Measurements from ENCODE around the gene GDPD2.

The GDPD2 gene

DNA sequence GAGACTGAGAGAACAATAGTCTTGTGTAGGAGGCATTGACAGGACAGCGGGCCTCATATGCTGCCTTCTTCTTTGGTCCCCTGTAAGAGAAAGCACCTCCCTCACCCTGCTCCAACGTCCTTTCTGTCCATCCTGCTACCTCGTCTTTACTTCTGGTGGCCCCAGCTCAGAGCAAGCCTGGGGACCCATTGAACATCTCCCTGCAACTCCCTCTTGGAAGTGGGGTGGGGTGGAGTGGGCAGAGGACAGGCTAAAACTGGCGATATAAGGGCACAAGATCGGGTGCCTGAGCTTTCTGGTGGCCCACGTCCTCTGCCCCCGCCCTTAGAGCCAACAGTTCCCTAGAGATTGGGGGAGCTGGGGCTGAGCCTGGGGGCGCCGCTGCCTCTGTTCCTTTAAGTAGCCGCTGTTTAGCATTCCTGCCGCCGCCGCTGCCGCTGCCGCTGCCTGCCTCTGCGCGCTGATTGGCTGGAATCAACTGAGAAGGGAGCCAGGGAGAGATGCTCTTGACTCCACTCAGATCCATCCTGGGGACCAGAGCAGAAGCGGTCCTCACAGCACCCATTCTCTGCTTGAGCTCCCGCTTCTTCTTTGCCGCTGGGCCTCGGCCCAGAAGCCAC lies 21.3 kb downstream of the GDPD2 start, which contains the start of gene DLG3:
TSS of gene DLG3 (plus strand) at position 510 of the 620 bp plus-strand sequence. CDS start 367 bp downstream, outside the sequence.
- peak within 1 kb of the TSS; percentile 49; the same call in 1 of the 2 replicates for H3K4me2 ChIP-seq (ENCODE audit: low read depth, low read length)

GRCh38 chrX:70444946-70445656 lies 22.0 kb downstream of the GDPD2 start:
- Histone ChIP-seq H3K4me1 (ENCODE audit: low read length) (no peaks in the 10 kb centered on the region), H3K4me3 (ENCODE audit: low read length) (peak overlapping the region; percentile 44), H3K4me2 (ENCODE audit: low read depth, low read length) (peak overlapping the region; percentile 49; the same call in 1 of the 2 replicates), H3F3A (ENCODE audit: insufficient read depth, low read length) (no peaks in the 10 kb centered on the region), H3K36me3 (replicated peaks; ENCODE audit: insufficient read depth, low read length) (no peaks in the 10 kb centered on the region), H3K9ac (ENCODE audit: low read length) (peak overlapping the region; percentile 16; the same call in 1 of the 2 replicates), H3K9me2 (replicated peaks; ENCODE audit: insufficient read depth, low read length) (no peaks in the 10 kb centered on the region), H4K20me1 (ENCODE audit: insufficient read depth, low read length) (no peaks in the 10 kb centered on the region), H3K9me3 (replicated peaks; ENCODE audit: insufficient read depth, low read length) (no peaks in the 10 kb centered on the region), H2AFZ (ENCODE audit: low read length) (no peak overlapping the region), H3K27me3 (replicated peaks; ENCODE audit: insufficient read depth, low read length) (no peaks in the 10 kb centered on the region), H3K27ac (ENCODE audit: low read length) (no peak overlapping the region), H3K79me2 (ENCODE audit: low read length) (no peaks in the 10 kb centered on the region)
- DNase-seq: no peak
- TF ChIP-seq, protein P1, sequence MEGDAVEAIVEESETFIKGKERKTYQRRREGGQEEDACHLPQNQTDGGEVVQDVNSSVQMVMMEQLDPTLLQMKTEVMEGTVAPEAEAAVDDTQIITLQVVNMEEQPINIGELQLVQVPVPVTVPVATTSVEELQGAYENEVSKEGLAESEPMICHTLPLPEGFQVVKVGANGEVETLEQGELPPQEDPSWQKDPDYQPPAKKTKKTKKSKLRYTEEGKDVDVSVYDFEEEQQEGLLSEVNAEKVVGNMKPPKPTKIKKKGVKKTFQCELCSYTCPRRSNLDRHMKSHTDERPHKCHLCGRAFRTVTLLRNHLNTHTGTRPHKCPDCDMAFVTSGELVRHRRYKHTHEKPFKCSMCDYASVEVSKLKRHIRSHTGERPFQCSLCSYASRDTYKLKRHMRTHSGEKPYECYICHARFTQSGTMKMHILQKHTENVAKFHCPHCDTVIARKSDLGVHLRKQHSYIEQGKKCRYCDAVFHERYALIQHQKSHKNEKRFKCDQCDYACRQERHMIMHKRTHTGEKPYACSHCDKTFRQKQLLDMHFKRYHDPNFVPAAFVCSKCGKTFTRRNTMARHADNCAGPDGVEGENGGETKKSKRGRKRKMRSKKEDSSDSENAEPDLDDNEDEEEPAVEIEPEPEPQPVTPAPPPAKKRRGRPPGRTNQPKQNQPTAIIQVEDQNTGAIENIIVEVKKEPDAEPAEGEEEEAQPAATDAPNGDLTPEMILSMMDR (IDR thresholded peaks at IDR 0.05; ENCODE audit: low read length): peak; percentile 17; the same call in 1 of the 2 replicates
- TF ChIP-seq EZH2phosphoT487 (IDR thresholded peaks at IDR 0.05; ENCODE audit: low read length): no peak

More for the DNA sequence above, 21.3 kb downstream of the GDPD2 start, which contains the start of gene DLG3:
- H3K27me3 ChIP-seq (replicated peaks; ENCODE audit: insufficient read depth, low read length): no peaks in the 10 kb centered on the region
- no peaks in the 10 kb centered on the region for H3K9me3 ChIP-seq (replicated peaks; ENCODE audit: insufficient read depth, low read length)
- peaks cover under 1% of the 10 kb centered on the region; the same call in 1 of the 2 replicates for H3K4me1 ChIP-seq (ENCODE audit: low read length)
- no peaks in the 10 kb centered on the region for H3K9me2 ChIP-seq (replicated peaks; ENCODE audit: insufficient read depth, low read length)
- no peak for DNase-seq
- H3K27ac ChIP-seq (ENCODE audit: low read length): no peak within 1 kb of the TSS
- no peaks in the 10 kb centered on the region for H3F3A ChIP-seq (ENCODE audit: insufficient read depth, low read length)
- TF ChIP-seq, protein P1 (IDR thresholded peaks at IDR 0.05; ENCODE audit: low read length): no peak
- H3K79me2 ChIP-seq (ENCODE audit: low read length): no peaks in the 10 kb centered on the region
- H3K36me3 ChIP-seq (replicated peaks; ENCODE audit: insufficient read depth, low read length): no peaks in the 10 kb centered on the region
- H3K4me3 ChIP-seq (ENCODE audit: low read length): peak within 1 kb of the TSS; percentile 44
- H2AFZ ChIP-seq (ENCODE audit: low read length): no peak within 1 kb of the TSS
- H4K20me1 ChIP-seq (ENCODE audit: insufficient read depth, low read length): no peaks in the 10 kb centered on the region
- H3K9ac ChIP-seq (ENCODE audit: low read length): peak within 1 kb of the TSS; percentile 16; the same call in 1 of the 2 replicates

- Histone ChIP-seq H3K9me2 (replicated peaks; ENCODE audit: insufficient read depth, low read length) (no peaks in the 10 kb centered on the region), H4K20me1 (ENCODE audit: insufficient read depth, low read length) (no peaks in the 10 kb centered on the region), H3K9ac (ENCODE audit: low read length) (no peak overlapping the region), H3K9me3 (replicated peaks; ENCODE audit: insufficient read depth, low read length) (no peaks in the 10 kb centered on the region), H3K36me3 (replicated peaks; ENCODE audit: insufficient read depth, low read length) (no peaks in the 10 kb centered on the region), H3F3A (ENCODE audit: insufficient read depth, low read length) (no peaks in the 10 kb centered on the region), H3K27me3 (replicated peaks; ENCODE audit: insufficient read depth, low read length) (no peaks in the 10 kb centered on the region), H3K4me3 (ENCODE audit: low read length) (no peak overlapping the region), H3K4me1 (ENCODE audit: low read length) (no peaks in the 10 kb centered on the region), H3K4me2 (ENCODE audit: low read depth, low read length) (no peak overlapping the region), H3K27ac (ENCODE audit: low read length) (no peak overlapping the region), H2AFZ (ENCODE audit: low read length) (no peak overlapping the region), H3K79me2 (ENCODE audit: low read length) (no peaks in the 10 kb centered on the region)
- TF ChIP-seq, protein P1 (IDR thresholded peaks at IDR 0.05; ENCODE audit: low read length): no peak
- DNase-seq: no peak
These were observed 22.8 kb downstream of the GDPD2 start for GRCh38 chrX:70445951-70446350.

All from MM.1S (cell line).